ENCODE data around the gene ZEB1.
"Not testable (repeated sequence)": the region's sequence is repeated elsewhere in the genome, so short reads cannot be mapped to it uniquely, and the experiment has no call there.

Gene ZEB1

DNA sequence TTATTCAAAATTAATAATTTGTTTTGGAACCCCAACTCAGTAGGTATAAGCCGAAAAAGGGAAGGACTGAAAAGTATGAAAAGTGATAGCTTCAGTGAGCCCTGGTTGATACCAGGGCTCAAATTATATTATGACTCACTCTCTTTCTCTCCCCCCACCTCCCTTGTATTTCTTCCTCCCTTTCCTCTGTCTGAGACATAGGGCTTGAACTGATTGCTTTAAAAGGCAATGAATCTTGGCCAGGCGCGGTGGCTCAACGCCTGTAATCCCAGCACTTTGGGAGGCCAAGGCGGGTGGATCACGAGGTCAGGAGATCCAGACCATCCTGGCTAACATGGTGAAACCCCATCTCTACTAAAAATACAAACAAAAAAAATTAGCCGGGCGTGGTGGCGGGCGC lies 108.3 kb downstream of the ZEB1 start:
- not testable (repeated sequence) for DNase-seq

DNA sequence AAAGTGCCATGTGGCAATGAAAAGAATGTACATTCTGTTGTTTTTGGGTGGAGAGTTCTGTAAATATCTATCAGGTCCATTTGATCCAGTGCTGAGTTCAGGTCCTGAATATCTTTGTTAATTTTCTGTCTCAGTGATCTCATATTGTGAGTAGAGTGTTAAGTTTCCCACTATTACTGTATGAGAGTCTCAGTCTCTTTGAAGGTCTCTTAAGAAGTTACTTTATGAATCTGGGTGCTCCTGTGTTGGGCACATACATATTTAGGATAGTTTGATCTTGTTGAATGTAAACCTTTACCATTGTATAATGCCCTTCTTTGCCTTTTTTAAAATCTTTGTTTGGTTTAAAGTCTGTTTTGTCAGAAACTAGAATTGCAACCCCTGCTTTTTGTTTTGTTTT lies 109.5 kb downstream of the ZEB1 start:
- DNase-seq = not testable (repeated sequence)

DNA sequence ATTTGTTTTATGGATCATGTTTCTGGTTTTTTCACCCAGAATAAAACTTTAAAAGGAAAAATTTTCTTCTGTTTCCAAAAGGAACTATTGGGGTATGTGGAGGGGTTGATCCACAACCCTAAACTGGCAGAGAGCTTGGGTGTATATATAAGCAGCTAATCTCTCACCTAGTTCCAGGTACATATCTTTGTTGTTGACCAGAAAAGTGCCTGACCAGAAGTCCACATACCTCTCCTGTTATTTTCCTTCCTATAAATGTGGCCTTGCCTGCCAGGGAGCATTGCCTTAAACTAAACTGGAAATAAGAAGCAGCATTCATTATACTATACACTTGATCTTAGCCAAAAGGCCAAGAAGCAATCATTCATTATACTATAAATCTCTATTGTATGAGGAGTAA lies 112.0 kb downstream of the ZEB1 start:
- DNase-seq = no peak

DNA sequence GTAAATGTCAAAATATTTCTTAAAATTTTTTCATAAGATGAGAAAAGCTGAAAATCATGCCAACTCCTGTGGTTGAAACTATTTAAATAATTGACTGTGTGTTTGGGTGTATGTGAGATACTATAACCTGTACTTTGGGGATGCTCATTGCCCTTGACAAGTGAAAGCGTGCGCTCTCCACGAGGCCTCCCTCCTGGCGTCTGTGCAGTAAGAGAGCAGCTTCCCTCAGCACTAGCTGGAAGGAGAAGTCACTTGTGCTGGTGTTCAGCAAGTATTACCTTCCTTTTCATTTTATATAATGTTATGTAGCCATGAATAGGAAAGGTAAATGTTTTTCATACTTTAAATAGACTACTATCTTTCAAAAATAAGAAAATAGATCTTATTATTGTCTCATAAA lies 118.9 kb downstream of the ZEB1 start:
- DNase-seq = no peak

DNA sequence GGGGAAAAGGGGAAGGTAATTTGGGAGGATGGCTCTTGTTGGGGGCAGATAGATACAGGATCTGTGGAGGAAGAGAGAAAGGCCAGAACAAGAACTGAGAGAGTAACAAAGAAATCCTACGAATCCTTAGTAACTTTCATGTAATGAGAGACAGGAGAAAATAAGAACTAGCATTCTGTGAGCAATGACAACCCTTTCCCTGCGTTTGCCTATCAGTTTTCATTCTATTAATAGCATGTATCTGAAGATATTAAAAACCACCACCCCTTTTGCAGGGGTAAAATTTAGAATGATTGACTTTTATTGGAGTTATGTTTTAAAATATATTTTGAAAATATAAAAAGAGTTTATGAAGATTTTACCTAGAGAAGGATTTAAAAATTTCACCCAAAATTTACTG lies 132.8 kb downstream of the ZEB1 start:
- DNase-seq = no peak

DNA sequence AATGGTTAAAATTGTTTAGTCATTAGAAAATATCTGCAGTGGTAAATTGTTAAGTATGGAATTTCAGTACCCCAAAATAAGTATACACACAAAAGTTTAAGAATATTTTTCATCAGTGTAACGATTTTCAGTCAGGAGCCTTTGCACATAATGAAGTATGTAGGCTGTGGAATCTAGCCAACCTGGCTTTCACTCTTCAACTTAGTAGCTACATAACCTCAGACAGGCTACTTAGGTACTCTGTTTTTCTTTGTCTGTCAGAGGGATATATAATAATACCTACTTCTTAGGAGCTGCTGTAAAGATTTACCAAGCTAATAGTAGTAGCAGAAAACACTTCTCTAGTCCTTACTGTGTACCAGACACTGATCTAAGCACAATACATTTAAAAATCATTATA lies 137.5 kb downstream of the ZEB1 start:
- no peak for DNase-seq

DNA sequence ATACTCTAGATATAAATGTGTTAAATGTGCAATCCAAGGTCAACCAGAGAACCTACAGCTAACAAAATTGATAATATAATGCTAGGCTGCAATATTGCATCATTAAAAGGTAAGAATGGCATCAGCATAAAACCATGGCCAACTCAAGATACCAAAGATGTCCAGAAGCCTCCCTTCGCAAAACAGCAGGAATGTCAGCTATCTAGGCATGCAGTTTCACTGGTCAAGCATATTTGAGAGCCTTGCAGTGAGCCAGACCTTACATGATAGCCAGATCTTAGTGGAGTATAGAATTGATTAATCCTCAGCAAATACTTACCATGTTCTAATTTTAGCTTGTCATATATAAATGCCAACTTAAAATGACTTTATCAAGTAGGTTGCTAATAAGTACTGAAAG lies 138.8 kb downstream of the ZEB1 start:
- DNase-seq = no peak

DNA sequence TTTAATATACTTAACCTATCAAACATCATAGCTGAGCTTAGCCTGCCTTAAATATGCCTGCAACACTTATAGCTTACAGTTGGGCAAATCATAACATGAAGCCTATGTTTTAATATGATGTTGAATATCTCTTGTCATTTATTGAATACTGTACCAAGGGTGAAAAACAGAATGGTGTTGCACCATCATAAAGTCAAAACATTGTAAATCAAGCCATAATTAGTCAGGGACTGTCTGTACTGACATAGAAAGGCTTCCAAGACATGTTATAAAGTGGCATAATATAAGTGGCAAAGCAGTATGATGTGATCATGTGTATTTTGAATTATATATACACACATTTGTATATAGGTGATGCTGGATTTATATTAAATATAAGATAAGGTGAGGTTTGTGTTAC lies 140.0 kb downstream of the ZEB1 start:
- no peak for DNase-seq

DNA sequence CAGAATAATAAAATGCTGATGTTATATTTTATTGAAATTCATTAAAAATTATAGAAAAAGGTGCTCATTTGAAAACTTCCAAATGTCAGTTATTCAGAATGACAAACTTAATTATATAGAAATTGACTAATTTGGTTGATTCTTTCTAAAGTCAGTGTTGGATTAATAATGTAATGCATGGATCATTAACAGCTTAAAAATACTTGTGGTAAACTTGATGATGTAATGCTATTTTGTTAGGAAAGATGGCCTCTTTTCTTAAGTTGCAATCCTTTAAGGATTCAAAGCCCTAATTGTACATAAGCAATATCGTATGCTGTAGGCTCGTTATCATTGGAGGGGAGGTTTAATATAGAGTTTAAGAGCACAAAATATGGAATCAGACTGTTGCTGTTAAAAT lies 141.2 kb downstream of the ZEB1 start:
- DNase-seq = no peak

DNA sequence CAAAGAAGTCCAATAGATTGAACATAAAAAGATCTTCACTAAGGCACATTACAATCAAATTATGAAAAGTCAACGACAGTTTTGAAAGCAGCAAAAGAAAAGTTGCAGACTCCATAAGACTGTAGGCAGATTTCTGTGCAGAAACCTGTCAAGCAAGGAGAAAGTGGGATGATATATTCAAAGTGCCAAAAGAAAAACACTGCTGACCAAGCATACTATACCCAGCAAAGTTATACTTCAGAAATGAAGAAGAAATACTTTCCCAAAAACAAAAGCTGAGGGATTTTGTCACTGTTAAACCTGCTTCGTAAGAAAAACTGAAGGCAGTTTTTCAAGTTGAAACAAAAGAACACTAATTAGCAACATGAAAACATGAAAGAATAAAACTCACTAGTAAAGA lies 145.5 kb downstream of the ZEB1 start:
- DNase-seq = no peak

DNA sequence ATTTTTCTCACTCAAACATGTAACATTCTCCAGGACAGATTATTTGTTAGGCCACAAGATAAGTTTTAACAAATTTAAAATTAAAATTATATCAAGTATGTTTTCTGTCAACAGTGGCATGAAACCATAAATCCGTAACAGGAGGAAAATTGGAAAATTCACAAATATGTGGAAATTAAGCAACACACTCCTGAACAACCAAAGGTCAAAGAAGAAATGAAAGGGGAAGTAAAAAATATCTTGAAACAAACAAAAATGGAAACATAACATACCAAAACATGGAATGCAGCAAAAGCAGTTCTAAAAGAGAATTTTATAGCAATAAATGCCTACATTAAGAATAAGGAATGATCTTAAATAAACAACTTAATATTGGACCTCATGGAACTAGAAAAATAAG lies 147.3 kb downstream of the ZEB1 start:
- DNase-seq = no peak

DNA sequence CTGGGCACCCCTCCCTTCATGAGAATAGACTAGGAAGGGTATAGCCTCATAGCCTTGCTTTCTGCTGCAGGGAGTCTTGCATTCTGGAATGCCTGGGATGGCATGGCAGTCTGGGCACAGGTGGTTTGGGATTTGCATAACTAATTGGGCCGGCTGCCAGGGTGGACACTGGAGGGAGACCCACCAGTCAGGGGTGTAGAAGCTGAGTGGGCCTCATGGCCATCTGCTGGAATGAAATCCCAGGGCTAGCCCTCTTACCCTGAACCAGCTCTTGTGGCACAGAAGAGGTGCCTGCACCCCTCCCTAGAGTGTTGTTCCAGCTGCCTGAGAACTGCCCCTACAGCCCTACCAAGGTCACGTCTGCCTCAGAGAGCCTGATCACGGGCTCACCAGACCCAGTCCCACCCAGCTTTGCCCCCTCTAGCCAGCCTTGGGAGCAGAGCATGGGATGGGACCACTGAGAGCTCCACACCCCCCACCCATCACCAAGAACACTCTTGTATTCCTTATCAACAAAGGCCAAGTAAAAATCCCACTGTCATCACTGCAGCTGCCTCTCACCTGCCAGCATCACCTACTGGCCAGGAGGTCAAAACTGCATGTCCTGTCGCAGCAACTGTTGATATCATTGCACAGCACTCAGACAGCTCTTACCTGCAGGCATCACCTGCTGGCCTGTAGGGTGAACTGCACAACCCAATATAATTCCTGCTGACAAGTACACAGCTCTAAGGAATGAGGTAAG lies 148.9 kb downstream of the ZEB1 start:
- peak in 1 of 2 experiments; percentile 62 for DNase-seq

DNA sequence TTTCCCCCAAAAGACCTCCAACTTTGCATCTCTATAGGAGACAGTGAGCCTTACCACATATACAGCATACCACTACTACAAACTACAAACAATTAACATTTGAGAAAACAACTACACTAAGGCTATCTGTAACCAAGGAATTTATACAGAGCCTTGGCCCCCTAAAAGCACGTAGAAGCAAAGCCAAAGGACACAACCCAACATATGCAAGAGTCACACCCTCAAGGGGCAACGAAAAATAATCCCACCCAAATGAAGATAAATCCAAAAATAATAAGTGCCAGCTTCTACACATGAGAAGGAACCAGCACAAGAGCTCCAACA lies 149.5 kb downstream of the ZEB1 start:
- DNase-seq = no peak

DNA sequence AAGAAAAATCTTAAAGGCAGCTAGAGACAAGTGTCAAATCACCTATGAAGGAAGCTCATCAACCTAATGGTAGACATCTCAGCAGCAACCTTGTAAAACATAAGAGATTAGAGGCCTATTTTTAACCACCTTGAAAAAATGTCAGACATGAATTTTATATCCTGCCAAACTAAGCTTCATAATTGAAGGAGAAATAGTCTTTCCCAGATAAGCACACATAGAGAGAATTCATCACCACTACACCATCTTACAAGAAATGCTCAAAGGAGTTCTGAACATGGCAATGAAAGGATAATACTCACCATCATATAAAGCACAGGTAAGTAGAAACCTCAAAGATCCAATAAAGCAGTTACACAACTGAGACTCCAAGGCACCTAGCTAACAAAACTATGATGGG lies 156.5 kb downstream of the ZEB1 start:
- DNase-seq = no peak

DNA sequence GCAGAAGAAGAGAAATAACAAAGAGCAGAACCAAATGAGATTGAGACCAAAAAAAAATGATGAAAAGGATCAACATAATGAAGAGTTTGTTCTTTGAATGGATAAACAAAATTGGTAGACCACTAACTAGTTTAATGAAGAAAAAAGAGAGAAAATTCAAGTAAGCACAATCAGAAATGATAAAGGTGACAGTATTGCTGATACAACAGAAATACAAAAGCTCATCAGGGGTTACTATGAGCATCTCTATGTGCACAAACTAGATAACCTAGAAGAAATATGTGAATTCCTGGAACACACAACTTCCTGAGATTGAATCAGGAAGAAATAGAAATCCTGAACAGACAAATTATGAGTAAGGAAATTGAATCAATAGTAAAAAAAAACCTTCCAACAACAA lies 157.1 kb downstream of the ZEB1 start:
- no peak for DNase-seq

DNA sequence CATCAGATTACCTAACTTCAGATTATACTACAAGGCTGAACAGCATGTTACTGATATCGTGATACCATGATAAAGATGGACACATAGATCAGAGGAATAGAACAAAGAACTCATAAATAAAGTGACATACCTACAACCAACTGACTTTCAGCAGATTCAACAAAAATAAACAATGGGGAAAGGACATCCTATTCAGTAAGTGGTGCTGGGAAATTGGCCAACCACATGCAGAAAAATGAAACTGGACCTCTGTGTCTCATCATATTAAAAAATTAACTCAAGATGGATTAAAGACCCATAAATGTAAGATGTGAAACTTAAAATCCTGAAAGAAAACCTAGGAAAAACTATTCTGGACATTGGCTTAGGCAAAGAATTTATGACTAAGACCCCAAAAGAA lies 158.6 kb downstream of the ZEB1 start:
- DNase-seq = no peak

DNA sequence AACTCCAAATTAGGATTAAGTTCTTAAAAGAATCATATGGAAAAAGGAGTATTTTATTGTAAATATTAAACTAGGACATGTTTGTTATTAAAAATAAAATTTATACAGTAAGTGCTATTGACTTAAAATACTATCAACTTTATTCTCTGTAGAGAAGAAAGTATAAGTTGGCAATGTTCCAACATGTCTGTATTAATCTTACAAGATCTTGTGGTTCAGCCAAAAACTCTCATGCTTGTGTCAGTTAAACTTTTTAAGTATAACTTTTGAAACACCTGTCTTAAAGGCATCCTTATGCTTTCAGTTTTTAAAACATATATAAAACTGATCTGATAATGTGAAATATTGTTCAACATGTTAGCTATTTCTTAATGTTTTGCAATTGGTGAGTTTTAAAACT lies 160.7 kb downstream of the ZEB1 start:
- no peak for DNase-seq

DNA sequence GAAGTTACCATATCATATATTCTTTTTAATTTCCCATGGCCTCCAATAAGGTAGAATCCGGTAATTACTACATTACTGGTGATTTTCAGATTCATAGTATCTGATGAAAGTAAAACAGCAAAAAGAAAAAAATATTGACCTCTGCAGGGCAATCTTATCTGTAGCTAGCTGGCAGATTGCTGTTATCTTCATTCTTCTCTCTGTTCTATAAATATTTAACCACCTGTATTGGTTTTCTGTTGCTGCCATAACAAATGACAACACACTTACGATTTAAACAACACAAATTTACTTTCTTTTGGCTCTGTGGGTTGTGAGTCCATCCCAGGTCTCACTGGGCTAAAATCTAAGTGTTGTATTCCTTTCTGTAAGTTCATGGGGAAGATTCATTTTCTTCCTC lies 164.5 kb downstream of the ZEB1 start:
- no peak for DNase-seq

DNA sequence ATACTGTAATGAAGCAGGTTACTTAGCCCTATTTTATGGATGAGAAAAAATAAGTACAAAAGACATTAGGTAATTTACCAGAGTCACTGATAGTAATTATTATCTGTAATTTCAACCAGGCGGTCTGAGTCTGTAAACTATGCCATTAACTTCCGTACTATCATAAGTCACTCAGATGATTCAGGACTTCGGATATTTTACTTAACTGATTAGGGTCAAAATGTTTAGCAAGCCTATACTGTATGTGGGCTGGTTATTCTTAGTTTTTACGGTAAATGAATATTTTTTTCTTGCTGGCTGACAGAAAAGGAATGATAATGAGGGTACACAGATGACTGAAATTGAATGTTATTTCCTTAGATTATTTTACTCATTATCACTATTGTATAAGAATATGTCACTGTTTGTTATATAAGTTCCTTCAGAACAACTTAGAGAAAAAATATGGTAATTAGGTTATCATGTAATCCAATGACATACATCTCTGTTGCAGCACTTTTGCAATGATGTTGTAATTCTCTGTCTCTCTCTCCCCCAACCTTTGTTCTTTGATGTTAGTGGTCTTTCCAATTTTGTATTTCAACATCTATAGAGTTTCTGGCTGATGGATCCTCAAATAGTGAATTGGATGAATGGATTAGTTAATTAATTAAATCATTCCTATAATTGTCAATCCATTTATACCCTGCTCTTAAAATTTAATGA lies 165.6 kb downstream of the ZEB1 start:
- DNase-seq = no peak

DNA sequence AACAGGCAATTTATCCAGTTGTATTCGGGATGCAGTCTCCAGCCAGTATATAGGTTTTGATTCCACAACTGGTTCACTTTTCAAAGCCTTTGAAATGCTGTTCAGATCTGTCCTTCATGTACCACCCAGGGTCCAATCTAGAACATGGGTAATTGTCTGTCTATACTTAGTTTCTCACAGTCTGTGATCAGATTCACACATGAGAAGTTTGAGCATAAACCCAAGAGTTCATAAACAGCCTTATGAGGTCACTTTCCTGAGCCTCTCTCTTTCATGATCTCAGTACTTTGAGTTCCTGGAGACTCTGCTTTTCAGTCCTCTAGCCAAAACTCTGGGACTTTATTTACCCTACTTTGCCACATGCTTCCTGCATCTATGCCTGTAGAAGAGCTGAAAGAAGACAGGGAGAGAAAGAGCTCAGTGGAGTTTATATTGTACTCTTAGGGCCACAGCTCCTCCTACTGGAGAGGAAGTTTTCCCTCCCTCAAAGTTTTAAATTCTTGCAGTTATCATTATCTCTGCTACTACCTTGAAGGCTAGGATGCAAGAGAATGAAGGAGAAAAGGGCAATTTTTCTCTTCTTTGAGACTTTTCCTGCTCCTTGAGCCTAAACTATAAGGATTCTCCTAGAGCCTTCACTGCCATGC lies 172.0 kb downstream of the ZEB1 start:
- DNase-seq = peak in 1 of 2 experiments; percentile 24

DNA sequence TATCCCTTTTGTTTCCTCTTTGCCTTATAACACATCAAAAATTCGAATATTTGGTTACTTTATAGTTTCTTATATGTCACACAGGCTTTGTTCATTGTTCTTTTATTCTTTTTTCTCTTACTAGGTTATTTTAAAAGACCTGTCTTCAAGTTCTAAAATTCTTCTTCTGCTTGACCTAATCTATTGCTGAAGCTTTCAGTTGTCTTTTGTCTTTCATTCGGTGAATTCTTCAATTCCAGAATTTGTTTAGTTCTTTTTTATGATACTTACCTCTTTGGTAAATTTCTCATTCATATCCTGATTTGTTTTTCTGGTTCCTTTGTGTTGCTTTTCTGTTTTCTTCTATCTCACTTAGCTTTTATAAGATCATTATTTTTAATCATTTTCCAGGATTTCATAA lies 188.4 kb downstream of the ZEB1 start:
- no peak for DNase-seq

DNA sequence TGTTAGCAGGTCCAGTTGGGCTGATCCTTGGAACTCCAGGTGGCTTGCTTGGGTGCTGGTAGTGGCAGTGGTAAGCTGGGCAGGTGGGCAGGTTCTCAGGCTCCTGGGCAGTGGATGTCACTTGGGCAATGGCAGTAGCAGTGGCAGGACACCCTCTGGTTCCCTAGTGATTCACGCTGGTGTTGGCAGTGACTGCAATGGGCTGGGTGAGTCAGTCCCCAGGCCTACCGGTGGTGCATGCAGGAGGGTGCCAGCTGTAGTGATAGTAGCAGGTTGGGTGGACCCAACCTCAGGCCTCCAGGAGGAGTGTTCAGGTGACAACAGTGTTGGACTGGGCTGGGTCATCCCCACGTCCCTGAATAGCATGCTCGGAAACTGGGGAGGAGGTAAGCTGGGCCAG lies 189.2 kb downstream of the ZEB1 start:
- DNase-seq = no peak

DNA sequence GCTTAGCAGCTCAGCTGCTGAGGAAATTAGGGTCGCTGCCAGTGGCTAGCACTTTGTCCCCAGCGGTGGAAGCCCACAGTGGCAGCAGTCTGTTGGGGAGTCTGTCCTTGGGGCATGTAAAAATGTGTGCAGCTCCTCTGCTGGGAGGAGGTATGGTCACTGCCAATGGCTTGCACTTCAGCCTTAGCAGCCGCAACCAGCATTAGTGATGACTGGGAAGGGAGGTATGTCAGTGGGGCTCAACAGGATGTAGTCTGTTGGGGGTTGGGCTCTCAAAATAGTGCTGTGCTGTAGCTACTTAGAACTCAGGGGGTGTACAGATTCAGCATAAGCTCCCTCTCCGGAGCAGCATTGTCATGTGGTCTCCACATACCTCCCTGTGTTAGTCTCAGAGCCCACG lies 189.9 kb downstream of the ZEB1 start:
- no peak for DNase-seq

DNA sequence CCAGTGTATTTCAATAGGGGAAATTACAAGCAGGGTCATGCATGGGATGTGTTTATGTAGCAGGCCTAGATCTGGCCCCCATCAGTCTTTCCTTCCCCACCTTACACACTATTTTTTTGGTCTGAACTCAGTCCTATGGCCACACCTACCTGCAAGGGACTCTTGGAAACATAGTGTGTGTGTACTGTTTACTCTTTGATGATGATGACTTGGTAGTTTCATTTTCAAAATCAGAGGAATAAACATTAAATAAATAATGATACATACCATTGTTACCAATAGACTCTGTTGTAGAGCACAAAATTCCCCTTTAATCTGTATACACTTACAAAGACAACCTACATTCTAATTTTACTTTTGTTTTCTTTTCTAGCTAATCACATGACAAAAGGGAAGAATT lies 191.0 kb downstream of the ZEB1 start:
- no peak for DNase-seq

DNA sequence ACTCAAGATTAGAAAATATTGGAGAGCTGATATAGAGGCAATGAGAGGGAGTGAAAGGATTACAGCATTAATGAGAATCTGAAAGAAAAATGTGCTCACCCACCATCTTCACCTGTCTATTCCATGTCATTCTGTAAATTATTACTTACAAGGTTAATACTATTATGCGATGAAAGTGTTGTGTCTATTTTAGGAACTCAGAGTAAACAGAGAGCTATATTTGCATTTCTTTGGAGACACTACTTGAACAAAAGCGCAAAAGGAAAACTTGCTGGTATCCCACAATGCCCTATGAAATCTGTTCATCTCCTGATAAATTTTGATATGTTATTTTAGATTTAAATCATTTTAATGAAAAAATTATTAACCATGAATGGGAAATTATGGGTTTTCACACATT lies 196.1 kb downstream of the ZEB1 start:
- no peak for DNase-seq

Measured in NCI-H524 (cell line).